NCI-H1436 (cell line): ENCODE data around the gene VENTX.
"Not testable (repeated sequence)": the region's sequence is repeated elsewhere in the genome, so short reads cannot be mapped to it uniquely, and the experiment has no call there.

Experiments used
- DNase-seq: peaks from one replicate; lab custom pipeline; 2025; lab: John Stamatoyannopoulos, UW

VENTX gene

GRCh38 chr10:133214468-133215410 is 22.9 kb upstream of the VENTX start:
- DNase-seq = no peak

GRCh38 chr10:133215586-133215985 is 22.1 kb upstream of the VENTX start:
- no peak for DNase-seq

- no peak for DNase-seq
Measured at GRCh38 chr10:133216776-133217175, 20.9 kb upstream of the VENTX start.

GRCh38 chr10:133217800-133218589 is 19.7 kb upstream of the VENTX start:
- no peak for DNase-seq

GRCh38 chr10:133218891-133219290 is 18.8 kb upstream of the VENTX start:
- no peak for DNase-seq

- no peak for DNase-seq
Measured at GRCh38 chr10:133219782-133220181, 17.9 kb upstream of the VENTX start.

- no peak for DNase-seq
Measured at GRCh38 chr10:133221331-133221730, 16.3 kb upstream of the VENTX start.

- DNase-seq = not testable (repeated sequence)
Measured at GRCh38 chr10:133221756-133222155, 15.9 kb upstream of the VENTX start.

- no peak for DNase-seq
Measured at GRCh38 chr10:133224076-133224475, 13.6 kb upstream of the VENTX start.

- DNase-seq = no peak
Measured at GRCh38 chr10:133224756-133225372, 12.8 kb upstream of the VENTX start.

GRCh38 chr10:133225707-133226191 is 11.9 kb upstream of the VENTX start:
- DNase-seq = no peak

GRCh38 chr10:133226251-133226808 is 11.3 kb upstream of the VENTX start:
- no peak for DNase-seq

GRCh38 chr10:133227256-133227655 is 10.4 kb upstream of the VENTX start:
- DNase-seq = no peak

- no peak for DNase-seq
Measured at GRCh38 chr10:133229265-133230043, 8.2 kb upstream of the VENTX start.

GRCh38 chr10:133230044-133230361 is 7.7 kb upstream of the VENTX start, which contains the start of gene UTF1:
Gene UTF1, plus strand, starts transcription at chr10:133230217. Its CDS starts 72 bp downstream, at chr10:133230289.
- DNase-seq = no peak

GRCh38 chr10:133230387-133231195 is 7.1 kb upstream of the VENTX start:
- DNase-seq = no peak

- DNase-seq = no peak
Measured at GRCh38 chr10:133231244-133231945, 6.3 kb upstream of the VENTX start.

GRCh38 chr10:133231946-133232574 is 5.6 kb upstream of the VENTX start:
- DNase-seq = no peak

GRCh38 chr10:133234796-133235195 is 2.9 kb upstream of the VENTX start:
- not testable (repeated sequence) for DNase-seq
